ENCODE results near the gene CCDC33. TPM values are rescaled to one million over a fixed set of nuclear protein-coding genes. Genes with fewer than 3 reads are reported as not detected.

Gene CCDC33
- total RNA-seq, 1 donor from 2014 or later: 0.41 TPM

GRCh38 chr15:74276560-74276959, 40.4 kb downstream of the CCDC33 start:
- Histone ChIP-seq H3K27ac (ENCODE audit: low read depth, low read length) (no peak overlapping the region), H4K20me1 (ENCODE audit: insufficient read depth, low read length) (no peaks in the 10 kb centered on the region), H3K4me2 (ENCODE audit: low read length) (no peak overlapping the region), H3K9ac (ENCODE audit: low read length) (no peak overlapping the region), H3K27me3 (ENCODE audit: insufficient read depth, low read length) (peaks cover 17% of the 10 kb centered on the region), H3K4me3 (ENCODE audit: insufficient read depth, low read depth, low read length) (no peak overlapping the region), H3K36me3 (ENCODE audit: insufficient read depth, low read length) (no peaks in the 10 kb centered on the region), H3K79me2 (ENCODE audit: insufficient read depth, low read length) (no peaks in the 10 kb centered on the region), H3K4me1 (ENCODE audit: insufficient read depth, low read length) (no peaks in the 10 kb centered on the region), H3K9me3 (ENCODE audit: insufficient read depth, low read depth, low read length) (no peaks in the 10 kb centered on the region), H2AFZ (ENCODE audit: low read depth, low read length) (no peak overlapping the region)
- Mint-ChIP-seq H3K27me3 (ENCODE audit: low read depth, unreplicated experiment) (peaks cover 68% of the 10 kb centered on the region), H3K27ac (ENCODE audit: unreplicated experiment) (no peak overlapping the region), H3K36me3 (ENCODE audit: low read depth, unreplicated experiment) (no peaks in the 10 kb centered on the region), H3K9me3 (ENCODE audit: unreplicated experiment) (peaks cover 4% of the 10 kb centered on the region), H3K4me3 (ENCODE audit: unreplicated experiment) (no peak overlapping the region), H3K4me1 (ENCODE audit: low read depth, unreplicated experiment) (peaks cover 3% of the 10 kb centered on the region)
- no peak for DNase-seq (ENCODE audit: low read depth)
- no peak for FAIRE-seq
- TF ChIP-seq EZH2 (IDR thresholded peaks at IDR 0.05; ENCODE audit: insufficient read depth, low read length) (no peak), CTCF (IDR thresholded peaks at IDR 0.05; ENCODE audit: insufficient read depth, low read depth, low read length) (no peak)

- DNase-seq (ENCODE audit: low read depth): no peak
- Mint-ChIP-seq H3K4me1 (ENCODE audit: low read depth, unreplicated experiment) (peaks cover 3% of the 10 kb centered on the region), H3K9me3 (ENCODE audit: unreplicated experiment) (peaks cover 4% of the 10 kb centered on the region), H3K27ac (ENCODE audit: unreplicated experiment) (no peak overlapping the region), H3K27me3 (ENCODE audit: low read depth, unreplicated experiment) (peaks cover 71% of the 10 kb centered on the region), H3K36me3 (ENCODE audit: low read depth, unreplicated experiment) (no peaks in the 10 kb centered on the region), H3K4me3 (ENCODE audit: unreplicated experiment) (no peak overlapping the region)
- Histone ChIP-seq H3K79me2 (ENCODE audit: insufficient read depth, low read length) (no peaks in the 10 kb centered on the region), H3K36me3 (ENCODE audit: insufficient read depth, low read length) (no peaks in the 10 kb centered on the region), H3K4me2 (ENCODE audit: low read length) (no peak overlapping the region), H3K4me3 (ENCODE audit: insufficient read depth, low read depth, low read length) (no peak overlapping the region), H3K27ac (ENCODE audit: low read depth, low read length) (no peak overlapping the region), H4K20me1 (ENCODE audit: insufficient read depth, low read length) (no peaks in the 10 kb centered on the region), H3K4me1 (ENCODE audit: insufficient read depth, low read length) (no peaks in the 10 kb centered on the region), H3K27me3 (ENCODE audit: insufficient read depth, low read length) (peaks cover 20% of the 10 kb centered on the region), H2AFZ (ENCODE audit: low read depth, low read length) (no peak overlapping the region), H3K9me3 (ENCODE audit: insufficient read depth, low read depth, low read length) (no peaks in the 10 kb centered on the region), H3K9ac (ENCODE audit: low read length) (no peak overlapping the region)
- FAIRE-seq: no peak
- TF ChIP-seq CTCF (IDR thresholded peaks at IDR 0.05; ENCODE audit: insufficient read depth, low read depth, low read length): no peak
- no peak for TF ChIP-seq EZH2 (IDR thresholded peaks at IDR 0.05; ENCODE audit: insufficient read depth, low read length)
These were observed 41.2 kb downstream of the CCDC33 start for GRCh38 chr15:74277242-74277810.

- Histone ChIP-seq H3K27ac (ENCODE audit: low read depth, low read length) (no peak overlapping the region), H3K36me3 (ENCODE audit: insufficient read depth, low read length) (no peaks in the 10 kb centered on the region), H3K79me2 (ENCODE audit: insufficient read depth, low read length) (no peaks in the 10 kb centered on the region), H3K4me3 (ENCODE audit: insufficient read depth, low read depth, low read length) (no peak overlapping the region), H3K4me2 (ENCODE audit: low read length) (no peak overlapping the region), H3K4me1 (ENCODE audit: insufficient read depth, low read length) (no peaks in the 10 kb centered on the region), H3K9me3 (ENCODE audit: insufficient read depth, low read depth, low read length) (no peaks in the 10 kb centered on the region), H3K27me3 (ENCODE audit: insufficient read depth, low read length) (peaks cover 29% of the 10 kb centered on the region), H3K9ac (ENCODE audit: low read length) (no peak overlapping the region), H2AFZ (ENCODE audit: low read depth, low read length) (no peak overlapping the region), H4K20me1 (ENCODE audit: insufficient read depth, low read length) (no peaks in the 10 kb centered on the region)
- DNase-seq (ENCODE audit: low read depth) (no peak), FAIRE-seq (no peak)
- Mint-ChIP-seq H3K4me3 (ENCODE audit: unreplicated experiment) (no peak overlapping the region), H3K9me3 (ENCODE audit: unreplicated experiment) (peaks cover 4% of the 10 kb centered on the region), H3K27ac (ENCODE audit: unreplicated experiment) (no peak overlapping the region), H3K27me3 (ENCODE audit: low read depth, unreplicated experiment) (peaks cover 70% of the 10 kb centered on the region), H3K36me3 (ENCODE audit: low read depth, unreplicated experiment) (no peaks in the 10 kb centered on the region), H3K4me1 (ENCODE audit: low read depth, unreplicated experiment) (no peaks in the 10 kb centered on the region)
- TF ChIP-seq EZH2 (IDR thresholded peaks at IDR 0.05; ENCODE audit: insufficient read depth, low read length) (no peak), CTCF (IDR thresholded peaks at IDR 0.05; ENCODE audit: insufficient read depth, low read depth, low read length) (no peak)
These were observed 42.1 kb downstream of the CCDC33 start for GRCh38 chr15:74278207-74278606.
